ENCODE data around the gene FBXW5. TPM values are rescaled to one million over a fixed set of nuclear protein-coding genes. Genes with fewer than 3 reads are reported as not detected.

The FBXW5 gene
- total and polyA plus RNA-seq, 2 experiments from 2014 or later: 27.0 to 111 TPM

DNA sequence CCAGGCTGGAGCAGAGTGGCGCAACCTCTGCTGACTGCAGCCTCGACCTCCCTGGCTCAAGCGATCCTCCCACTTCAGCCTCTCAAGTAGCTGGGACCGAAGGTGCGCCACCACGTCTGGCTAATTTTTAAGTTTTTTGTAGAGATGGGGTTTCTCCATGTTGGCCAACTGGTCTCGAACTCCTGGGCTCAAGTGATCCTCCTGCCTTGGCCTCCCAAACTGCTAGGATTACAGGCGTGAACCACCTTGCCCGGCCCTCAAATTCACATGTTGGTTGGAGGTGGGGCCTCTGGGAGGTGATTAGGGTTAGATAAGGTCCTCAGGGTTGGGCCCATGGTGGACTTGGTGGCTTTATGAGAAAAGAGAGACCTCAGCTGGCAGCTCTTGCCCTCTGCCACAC, 17.6 kb upstream of the FBXW5 start:
- Histone ChIP-seq H3K4me1 (ENCODE audit: insufficient read depth) (peaks cover 9% of the 10 kb centered on the region), H3K79me2 (replicated peaks; ENCODE audit: insufficient read depth) (no peaks in the 10 kb centered on the region), H3K4me3 (no peak overlapping the region), H3F3A (replicated peaks; ENCODE audit: low read depth) (no peaks in the 10 kb centered on the region), H3K9me2 (ENCODE audit: insufficient read depth) (no peaks in the 10 kb centered on the region), H3K36me3 (ENCODE audit: insufficient read depth) (no peaks in the 10 kb centered on the region), H4K20me1 (replicated peaks; ENCODE audit: insufficient read depth) (no peaks in the 10 kb centered on the region), H3K4me2 (no peak overlapping the region), H3K27me3 (ENCODE audit: insufficient read depth) (no peaks in the 10 kb centered on the region), H3K27ac (ENCODE audit: low read depth) (no peak overlapping the region), H2AFZ (no peak overlapping the region)
- Mint-ChIP-seq H3K9me3 (no peaks in the 10 kb centered on the region; the same call in 2 of the 3 replicates), H3K27me3 (ENCODE audit: insufficient read depth, low read depth, poor library complexity) (peaks cover 7% of the 10 kb centered on the region), H3K4me1 (peaks cover 9% of the 10 kb centered on the region), H3K27ac (no peak overlapping the region), H3K36me3 (ENCODE audit: low read depth) (no peaks in the 10 kb centered on the region), H3K4me3 (no peak overlapping the region)
- DNase-seq (ENCODE audit: low spot score): no peak
- no peak for TF ChIP-seq JUNB (IDR thresholded peaks at IDR 0.05; ENCODE audit: unreplicated experiment)
- TF ChIP-seq EZH2phosphoT487 (IDR thresholded peaks at IDR 0.05; ENCODE audit: unreplicated experiment): no peak
- TF ChIP-seq, protein P1, sequence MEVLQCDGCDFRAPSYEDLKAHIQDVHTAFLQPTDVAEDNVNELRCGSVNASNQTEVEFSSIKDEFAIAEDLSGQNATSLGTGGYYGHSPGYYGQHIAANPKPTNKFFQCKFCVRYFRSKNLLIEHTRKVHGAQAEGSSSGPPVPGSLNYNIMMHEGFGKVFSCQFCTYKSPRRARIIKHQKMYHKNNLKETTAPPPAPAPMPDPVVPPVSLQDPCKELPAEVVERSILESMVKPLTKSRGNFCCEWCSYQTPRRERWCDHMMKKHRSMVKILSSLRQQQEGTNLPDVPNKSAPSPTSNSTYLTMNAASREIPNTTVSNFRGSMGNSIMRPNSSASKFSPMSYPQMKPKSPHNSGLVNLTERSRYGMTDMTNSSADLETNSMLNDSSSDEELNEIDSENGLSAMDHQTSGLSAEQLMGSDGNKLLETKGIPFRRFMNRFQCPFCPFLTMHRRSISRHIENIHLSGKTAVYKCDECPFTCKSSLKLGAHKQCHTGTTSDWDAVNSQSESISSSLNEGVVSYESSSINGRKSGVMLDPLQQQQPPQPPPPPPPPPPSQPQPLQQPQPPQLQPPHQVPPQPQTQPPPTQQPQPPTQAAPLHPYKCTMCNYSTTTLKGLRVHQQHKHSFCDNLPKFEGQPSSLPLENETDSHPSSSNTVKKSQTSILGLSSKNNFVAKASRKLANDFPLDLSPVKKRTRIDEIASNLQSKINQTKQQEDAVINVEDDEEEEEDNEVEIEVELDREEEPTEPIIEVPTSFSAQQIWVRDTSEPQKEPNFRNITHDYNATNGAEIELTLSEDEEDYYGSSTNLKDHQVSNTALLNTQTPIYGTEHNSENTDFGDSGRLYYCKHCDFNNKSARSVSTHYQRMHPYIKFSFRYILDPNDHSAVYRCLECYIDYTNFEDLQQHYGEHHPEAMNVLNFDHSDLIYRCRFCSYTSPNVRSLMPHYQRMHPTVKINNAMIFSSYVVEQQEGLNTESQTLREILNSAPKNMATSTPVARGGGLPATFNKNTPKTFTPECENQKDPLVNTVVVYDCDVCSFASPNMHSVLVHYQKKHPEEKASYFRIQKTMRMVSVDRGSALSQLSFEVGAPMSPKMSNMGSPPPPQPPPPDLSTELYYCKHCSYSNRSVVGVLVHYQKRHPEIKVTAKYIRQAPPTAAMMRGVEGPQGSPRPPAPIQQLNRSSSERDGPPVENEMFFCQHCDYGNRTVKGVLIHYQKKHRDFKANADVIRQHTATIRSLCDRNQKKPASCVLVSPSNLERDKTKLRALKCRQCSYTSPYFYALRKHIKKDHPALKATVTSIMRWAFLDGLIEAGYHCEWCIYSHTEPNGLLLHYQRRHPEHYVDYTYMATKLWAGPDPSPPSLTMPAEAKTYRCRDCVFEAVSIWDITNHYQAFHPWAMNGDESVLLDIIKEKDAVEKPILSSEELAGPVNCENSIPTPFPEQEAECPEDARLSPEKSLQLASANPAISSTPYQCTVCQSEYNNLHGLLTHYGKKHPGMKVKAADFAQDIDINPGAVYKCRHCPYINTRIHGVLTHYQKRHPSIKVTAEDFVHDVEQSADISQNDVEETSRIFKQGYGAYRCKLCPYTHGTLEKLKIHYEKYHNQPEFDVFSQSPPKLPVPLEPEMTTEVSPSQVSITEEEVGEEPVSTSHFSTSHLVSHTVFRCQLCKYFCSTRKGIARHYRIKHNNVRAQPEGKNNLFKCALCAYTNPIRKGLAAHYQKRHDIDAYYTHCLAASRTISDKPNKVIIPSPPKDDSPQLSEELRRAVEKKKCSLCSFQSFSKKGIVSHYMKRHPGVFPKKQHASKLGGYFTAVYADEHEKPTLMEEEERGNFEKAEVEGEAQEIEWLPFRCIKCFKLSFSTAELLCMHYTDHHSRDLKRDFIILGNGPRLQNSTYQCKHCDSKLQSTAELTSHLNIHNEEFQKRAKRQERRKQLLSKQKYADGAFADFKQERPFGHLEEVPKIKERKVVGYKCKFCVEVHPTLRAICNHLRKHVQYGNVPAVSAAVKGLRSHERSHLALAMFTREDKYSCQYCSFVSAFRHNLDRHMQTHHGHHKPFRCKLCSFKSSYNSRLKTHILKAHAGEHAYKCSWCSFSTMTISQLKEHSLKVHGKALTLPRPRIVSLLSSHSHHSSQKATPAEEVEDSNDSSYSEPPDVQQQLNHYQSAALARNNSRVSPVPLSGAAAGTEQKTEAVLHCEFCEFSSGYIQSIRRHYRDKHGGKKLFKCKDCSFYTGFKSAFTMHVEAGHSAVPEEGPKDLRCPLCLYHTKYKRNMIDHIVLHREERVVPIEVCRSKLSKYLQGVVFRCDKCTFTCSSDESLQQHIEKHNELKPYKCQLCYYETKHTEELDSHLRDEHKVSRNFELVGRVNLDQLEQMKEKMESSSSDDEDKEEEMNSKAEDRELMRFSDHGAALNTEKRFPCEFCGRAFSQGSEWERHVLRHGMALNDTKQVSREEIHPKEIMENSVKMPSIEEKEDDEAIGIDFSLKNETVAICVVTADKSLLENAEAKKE (CRISPR knock-in tag; IDR thresholded peaks at IDR 0.05): no peak
- TF ChIP-seq, protein P2, sequence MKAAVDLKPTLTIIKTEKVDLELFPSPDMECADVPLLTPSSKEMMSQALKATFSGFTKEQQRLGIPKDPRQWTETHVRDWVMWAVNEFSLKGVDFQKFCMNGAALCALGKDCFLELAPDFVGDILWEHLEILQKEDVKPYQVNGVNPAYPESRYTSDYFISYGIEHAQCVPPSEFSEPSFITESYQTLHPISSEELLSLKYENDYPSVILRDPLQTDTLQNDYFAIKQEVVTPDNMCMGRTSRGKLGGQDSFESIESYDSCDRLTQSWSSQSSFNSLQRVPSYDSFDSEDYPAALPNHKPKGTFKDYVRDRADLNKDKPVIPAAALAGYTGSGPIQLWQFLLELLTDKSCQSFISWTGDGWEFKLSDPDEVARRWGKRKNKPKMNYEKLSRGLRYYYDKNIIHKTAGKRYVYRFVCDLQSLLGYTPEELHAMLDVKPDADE (IDR thresholded peaks at IDR 0.05): no peak
- TF ChIP-seq CREB1 (CRISPR knock-in tag; IDR thresholded peaks at IDR 0.05; ENCODE audit: low read depth): no peak
- no peak for TF ChIP-seq NANOG (IDR thresholded peaks at IDR 0.05; ENCODE audit: borderline replicate concordance)
- TF ChIP-seq, protein P3, sequence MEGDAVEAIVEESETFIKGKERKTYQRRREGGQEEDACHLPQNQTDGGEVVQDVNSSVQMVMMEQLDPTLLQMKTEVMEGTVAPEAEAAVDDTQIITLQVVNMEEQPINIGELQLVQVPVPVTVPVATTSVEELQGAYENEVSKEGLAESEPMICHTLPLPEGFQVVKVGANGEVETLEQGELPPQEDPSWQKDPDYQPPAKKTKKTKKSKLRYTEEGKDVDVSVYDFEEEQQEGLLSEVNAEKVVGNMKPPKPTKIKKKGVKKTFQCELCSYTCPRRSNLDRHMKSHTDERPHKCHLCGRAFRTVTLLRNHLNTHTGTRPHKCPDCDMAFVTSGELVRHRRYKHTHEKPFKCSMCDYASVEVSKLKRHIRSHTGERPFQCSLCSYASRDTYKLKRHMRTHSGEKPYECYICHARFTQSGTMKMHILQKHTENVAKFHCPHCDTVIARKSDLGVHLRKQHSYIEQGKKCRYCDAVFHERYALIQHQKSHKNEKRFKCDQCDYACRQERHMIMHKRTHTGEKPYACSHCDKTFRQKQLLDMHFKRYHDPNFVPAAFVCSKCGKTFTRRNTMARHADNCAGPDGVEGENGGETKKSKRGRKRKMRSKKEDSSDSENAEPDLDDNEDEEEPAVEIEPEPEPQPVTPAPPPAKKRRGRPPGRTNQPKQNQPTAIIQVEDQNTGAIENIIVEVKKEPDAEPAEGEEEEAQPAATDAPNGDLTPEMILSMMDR (conservative IDR thresholded peaks at IDR 0.05; ENCODE audit: low read depth in 2 of 2): no peak
- TF ChIP-seq, protein P4, sequence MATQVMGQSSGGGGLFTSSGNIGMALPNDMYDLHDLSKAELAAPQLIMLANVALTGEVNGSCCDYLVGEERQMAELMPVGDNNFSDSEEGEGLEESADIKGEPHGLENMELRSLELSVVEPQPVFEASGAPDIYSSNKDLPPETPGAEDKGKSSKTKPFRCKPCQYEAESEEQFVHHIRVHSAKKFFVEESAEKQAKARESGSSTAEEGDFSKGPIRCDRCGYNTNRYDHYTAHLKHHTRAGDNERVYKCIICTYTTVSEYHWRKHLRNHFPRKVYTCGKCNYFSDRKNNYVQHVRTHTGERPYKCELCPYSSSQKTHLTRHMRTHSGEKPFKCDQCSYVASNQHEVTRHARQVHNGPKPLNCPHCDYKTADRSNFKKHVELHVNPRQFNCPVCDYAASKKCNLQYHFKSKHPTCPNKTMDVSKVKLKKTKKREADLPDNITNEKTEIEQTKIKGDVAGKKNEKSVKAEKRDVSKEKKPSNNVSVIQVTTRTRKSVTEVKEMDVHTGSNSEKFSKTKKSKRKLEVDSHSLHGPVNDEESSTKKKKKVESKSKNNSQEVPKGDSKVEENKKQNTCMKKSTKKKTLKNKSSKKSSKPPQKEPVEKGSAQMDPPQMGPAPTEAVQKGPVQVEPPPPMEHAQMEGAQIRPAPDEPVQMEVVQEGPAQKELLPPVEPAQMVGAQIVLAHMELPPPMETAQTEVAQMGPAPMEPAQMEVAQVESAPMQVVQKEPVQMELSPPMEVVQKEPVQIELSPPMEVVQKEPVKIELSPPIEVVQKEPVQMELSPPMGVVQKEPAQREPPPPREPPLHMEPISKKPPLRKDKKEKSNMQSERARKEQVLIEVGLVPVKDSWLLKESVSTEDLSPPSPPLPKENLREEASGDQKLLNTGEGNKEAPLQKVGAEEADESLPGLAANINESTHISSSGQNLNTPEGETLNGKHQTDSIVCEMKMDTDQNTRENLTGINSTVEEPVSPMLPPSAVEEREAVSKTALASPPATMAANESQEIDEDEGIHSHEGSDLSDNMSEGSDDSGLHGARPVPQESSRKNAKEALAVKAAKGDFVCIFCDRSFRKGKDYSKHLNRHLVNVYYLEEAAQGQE (IDR thresholded peaks at IDR 0.05; ENCODE audit: unreplicated experiment): no peak
- no peak for TF ChIP-seq ZNF114 (CRISPR knock-in tag; IDR thresholded peaks at IDR 0.05)
- no peak for TF ChIP-seq POLR2AphosphoS5 (IDR thresholded peaks at IDR 0.05; ENCODE audit: low read depth)
- no peak for ATAC-seq
